Thyroid gland (tissue), 4 donors: ENCODE data around the gene TGM4.

ENCODE experiments used
- CTCF ChIP-seq, 6 experiments: fragments of 200-600 bp in 3 of 6; fragments of 450-650 bp in 3 of 6; sonication (generic) in 3 of 6; IDR thresholded peaks; one replicate each; pipeline ENCODE4 v1.5.1; 2016 to 2019; ENCODE audit warnings: antibody characterized with exemption in 6 of 6, mild to moderate bottlenecking in 2 of 6, inconsistent platforms in 1 of 6, moderate library complexity in 1 of 6
- POLR2A ChIP-seq, 2 donors: fragments of 450-650 bp; IDR thresholded peaks; one replicate each; pipeline ENCODE4 v1.6.1; 2017; ENCODE audit warnings: antibody characterized with exemption in 2 of 2, mild to moderate bottlenecking in 2 of 2, moderate library complexity in 1 of 2

DNA sequence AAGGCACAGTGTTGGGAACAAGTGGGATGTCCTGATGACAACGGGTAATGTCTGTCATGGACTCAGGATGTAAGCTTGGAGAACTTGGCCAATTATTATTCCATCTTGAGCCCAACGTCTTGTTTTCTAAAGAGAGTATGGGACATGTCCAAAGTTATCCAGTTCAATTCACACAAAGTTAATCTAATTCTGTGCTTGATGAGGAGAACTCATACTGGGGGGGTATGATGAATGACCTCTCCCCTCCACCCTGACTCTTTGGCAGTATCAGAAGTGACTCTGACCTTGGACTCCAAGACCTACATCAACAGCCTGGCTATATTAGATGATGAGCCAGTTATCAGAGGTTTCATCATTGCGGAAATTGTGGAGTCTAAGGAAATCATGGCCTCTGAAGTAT lies 36.3 kb downstream of the TGM4 start:
- no peak for TF ChIP-seq POLR2A (IDR thresholded peaks at IDR 0.05)
- no peak for TF ChIP-seq CTCF (IDR thresholded peaks at IDR 0.05)
